Thymus (tissue), 11 donors: ENCODE data around the gene ADRA1B. TPM values are rescaled to one million over a fixed set of nuclear protein-coding genes. Genes with fewer than 3 reads are reported as not detected.

Experiments used
- DNase-seq, 9 donors: peaks; one replicate each; pipeline ENCODE4 v3.0.0-alpha.2; 2013; ENCODE audit warnings: low spot score in 9 of 9, low read depth in 6 of 9, missing footprints in 1 of 9
- H3K27ac ChIP-seq, 2 donors: one replicate each; pipeline ENCODE4 v1.5.1; 2013; ENCODE audit warnings: control low read depth in 1 of 2, low read depth in 1 of 2, low read length in 1 of 2, mild to moderate bottlenecking in 1 of 2, moderate library complexity in 1 of 2
- H3K27me3 ChIP-seq, 2 donors: one replicate each; pipeline ENCODE4 v1.5.1; 2013; ENCODE audit warnings: low read length in 1 of 2; ENCODE audit not compliant: control insufficient read depth in 2 of 2, insufficient read depth in 1 of 2
- H3K36me3 ChIP-seq, 2 donors: one replicate each; pipeline ENCODE4 v1.5.1; 2013; ENCODE audit warnings: low read length in 1 of 2, mild to moderate bottlenecking in 1 of 2, moderate library complexity in 1 of 2; ENCODE audit not compliant: control insufficient read depth in 2 of 2, insufficient read depth in 2 of 2
- H3K4me1 ChIP-seq, 2 donors: one replicate each; pipeline ENCODE4 v1.5.1; 2013; ENCODE audit warnings: low read length in 2 of 2; ENCODE audit not compliant: control insufficient read depth in 2 of 2, insufficient read depth in 2 of 2
- H3K4me3 ChIP-seq, 2 donors: one replicate each; pipeline ENCODE4 v1.5.1; 2013; ENCODE audit warnings: low read length in 2 of 2, control low read depth in 1 of 2, mild to moderate bottlenecking in 1 of 2
- H3K9me3 ChIP-seq, 2 donors: one replicate each; pipeline ENCODE4 v1.5.1; 2013; ENCODE audit warnings: low read length in 1 of 2, mild to moderate bottlenecking in 1 of 2; ENCODE audit not compliant: control insufficient read depth in 2 of 2, insufficient read depth in 1 of 2
- WGBS: extraction: QIAGEN DNeasy Blood & Tissue Kit; methylation state at CpG from one replicate; pipeline ENCODE4 v1.1.7; 2013; 5-methylcytosine and 5-hydroxymethylcytosine counted together
- polyA plus RNA-seq: library from polyadenylated mRNA; stranded (reverse); fragments of 200-250 nt; gene quantifications from one replicate; pipeline ENCODE4 v1.2.3, GENCODE V29; 2013
- total RNA-seq: library from RNA; stranded (reverse); fragments of 120-200 nt; gene quantifications from one replicate; pipeline ENCODE4 v1.2.4, GENCODE V29; 2013
- donor health status: healthy.

ADRA1B gene
- total and polyA plus RNA-seq, 2 donors, result 0.09 to 0.18 TPM

DNA sequence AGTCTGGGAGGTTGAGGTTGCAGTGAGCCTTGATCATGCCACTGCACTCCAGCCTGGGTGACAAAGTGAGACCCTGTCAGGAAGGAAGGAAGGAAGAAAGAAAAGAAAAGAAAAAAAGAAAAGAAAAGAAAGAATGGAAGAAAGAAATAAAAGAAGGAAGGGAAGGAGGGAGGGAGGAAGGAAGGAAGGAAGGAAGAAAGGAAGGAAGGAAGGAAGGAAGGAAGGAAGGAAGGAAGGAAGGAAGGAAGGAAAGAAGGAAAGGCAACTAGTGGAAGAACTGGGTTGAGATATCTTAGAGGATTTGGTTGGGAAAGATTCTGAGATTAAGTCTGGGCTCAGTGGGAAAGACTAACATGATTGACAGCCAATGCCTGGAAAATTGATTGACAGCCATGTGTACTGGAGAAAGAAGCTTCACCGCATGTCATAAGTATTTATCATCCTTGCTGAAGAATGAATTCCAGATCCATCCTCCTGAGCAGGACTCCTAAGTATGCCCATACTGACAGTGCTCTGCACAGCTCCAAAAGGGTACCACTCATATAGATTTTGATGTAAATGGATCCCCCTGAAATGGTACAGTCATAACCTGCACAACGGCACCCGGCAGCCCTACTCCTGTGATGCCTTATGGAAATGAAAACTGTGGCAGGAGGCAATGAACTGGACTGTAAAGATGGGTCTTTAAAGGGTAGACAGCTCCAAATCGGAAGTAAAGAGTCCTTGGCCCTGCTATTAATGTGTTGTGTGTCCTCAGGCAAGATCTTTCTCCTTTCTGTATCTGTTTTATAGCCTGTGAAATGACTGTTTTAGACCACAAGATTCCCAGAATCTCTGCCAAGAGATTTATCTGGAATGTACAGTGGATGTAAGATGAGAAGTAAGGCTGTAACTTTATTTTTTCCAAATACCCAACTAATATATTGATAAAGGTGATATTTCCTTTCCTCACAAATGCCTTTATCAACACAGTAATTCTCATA, 16.9 kb upstream of the ADRA1B start:
- no peaks in the 10 kb centered on the region for H3K9me3 ChIP-seq
- no peaks in the 10 kb centered on the region for H3K36me3 ChIP-seq
- H3K27ac ChIP-seq, result no peak overlapping the region
- H3K27me3 ChIP-seq, result peaks cover 0 to 2% of the 10 kb centered on the region in 2 donors
- WGBS, result 93% methylated on average over 4 of the region's 4 CpGs
- H3K4me3 ChIP-seq, result no peak overlapping the region
- DNase-seq, result no peak
- no peaks in the 10 kb centered on the region for H3K4me1 ChIP-seq

DNA sequence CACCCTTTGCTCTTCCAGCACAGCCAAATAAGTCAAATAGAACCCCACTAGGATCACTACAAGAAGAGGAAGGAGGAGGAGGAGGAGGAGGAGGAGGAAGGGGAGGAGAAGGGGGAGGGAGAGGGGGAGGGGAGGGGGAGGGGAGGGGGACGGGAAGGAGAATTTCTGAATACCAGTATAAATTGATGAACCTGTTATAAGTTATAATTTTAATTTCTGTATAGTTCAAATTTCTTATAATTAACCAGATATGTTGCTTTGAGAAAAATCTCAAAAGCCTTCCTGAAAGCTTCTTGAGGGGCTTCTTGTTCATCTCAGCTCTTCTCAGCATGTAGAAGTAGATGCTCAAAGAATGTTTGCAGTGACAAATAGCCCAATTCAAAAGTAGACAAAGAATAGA, 15.0 kb upstream of the ADRA1B start:
- H3K27ac ChIP-seq, result no peak overlapping the region
- no peaks in the 10 kb centered on the region for H3K9me3 ChIP-seq
- DNase-seq, result no peak
- H3K36me3 ChIP-seq, result no peaks in the 10 kb centered on the region
- WGBS, result 88% methylated on average over 1 of the region's 1 CpG
- H3K4me1 ChIP-seq, result no peaks in the 10 kb centered on the region
- H3K4me3 ChIP-seq, result no peak overlapping the region
- peaks cover 0 to 2% of the 10 kb centered on the region in 2 donors for H3K27me3 ChIP-seq

DNA sequence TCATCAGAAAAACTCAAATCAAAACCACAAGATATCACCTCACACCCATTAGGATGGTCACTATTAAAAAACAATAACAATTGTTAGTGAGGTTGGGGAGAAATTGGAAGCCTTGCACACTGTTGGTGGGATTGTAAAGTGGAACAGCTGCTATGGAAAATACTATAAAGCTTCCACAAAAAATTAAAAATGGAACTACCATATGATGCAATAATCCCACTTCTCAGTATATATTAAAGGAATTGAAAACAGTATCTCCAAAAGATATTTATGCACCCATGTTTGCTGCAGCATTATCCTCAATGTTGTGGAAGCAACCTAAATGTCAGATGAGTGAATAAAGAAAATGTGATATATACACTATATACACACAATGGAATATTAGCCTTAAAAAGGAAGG, 14.5 kb upstream of the ADRA1B start:
- no peak for DNase-seq
- Histone ChIP-seq H3K36me3 (no peaks in the 10 kb centered on the region), H3K4me1 (no peaks in the 10 kb centered on the region), H3K27ac (no peak overlapping the region), H3K4me3 (no peak overlapping the region), H3K27me3 (peaks cover 0 to 2% of the 10 kb centered on the region in 2 donors), H3K9me3 (no peaks in the 10 kb centered on the region)

DNA sequence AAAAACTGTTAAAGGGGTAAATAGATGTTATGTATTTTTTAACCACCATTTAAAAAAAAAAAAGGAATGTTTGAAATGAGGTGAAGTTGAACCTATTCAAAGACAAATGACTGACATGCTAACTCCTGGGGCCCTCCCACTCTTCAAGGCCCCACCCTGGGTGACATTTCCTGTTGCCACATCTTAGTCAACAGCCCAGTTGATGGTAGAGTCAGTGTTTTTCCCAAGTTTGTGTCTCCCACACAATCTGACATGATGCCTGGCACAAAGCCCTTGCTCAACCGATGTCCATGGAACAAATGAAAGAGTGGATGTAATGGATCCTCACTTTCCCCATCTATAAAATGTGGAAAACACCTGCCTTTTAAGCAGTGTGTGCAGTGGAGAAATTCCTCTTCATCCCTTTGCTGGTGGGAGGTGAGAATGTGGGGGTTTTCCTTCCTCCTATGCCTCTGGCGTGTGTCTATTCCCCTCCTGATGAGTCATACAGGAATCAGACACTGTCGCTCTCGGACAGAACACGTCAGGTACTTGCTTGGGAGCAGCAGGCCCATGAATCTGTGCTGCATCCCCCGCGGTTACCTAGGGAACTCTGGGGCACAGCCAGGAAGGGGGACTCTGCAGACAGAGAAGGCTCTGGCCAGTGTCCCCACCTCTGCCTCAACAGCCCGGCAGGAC, 13.7 kb upstream of the ADRA1B start:
- H3K4me3 ChIP-seq, result no peak overlapping the region
- H3K27ac ChIP-seq, result no peak overlapping the region
- peak in 1 of 9 donors; percentile 23 for DNase-seq
- peaks cover 0 to 2% of the 10 kb centered on the region in 2 donors for H3K27me3 ChIP-seq
- no peaks in the 10 kb centered on the region for H3K9me3 ChIP-seq
- H3K36me3 ChIP-seq, result no peaks in the 10 kb centered on the region
- H3K4me1 ChIP-seq, result no peaks in the 10 kb centered on the region
- WGBS, result 94% methylated on average over 8 of the region's 8 CpGs

DNA sequence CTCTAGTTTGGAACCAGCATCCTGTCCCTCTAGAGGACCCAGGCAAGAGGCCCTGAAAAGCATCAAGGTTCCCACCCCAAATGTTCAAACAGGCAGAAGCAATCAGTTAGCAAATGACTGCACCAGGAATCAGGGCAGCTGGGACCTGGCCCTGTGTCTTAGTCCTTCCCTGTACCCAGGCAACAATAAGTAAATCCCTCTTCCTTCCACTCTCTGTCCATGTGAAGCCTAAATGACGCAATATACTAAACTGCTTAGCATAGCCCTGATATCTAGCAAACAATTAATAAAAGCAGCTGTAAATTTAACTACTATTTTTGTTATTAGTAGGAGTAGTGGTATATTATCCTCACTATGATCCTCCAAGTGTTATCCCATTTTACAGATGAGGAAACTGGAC, 13.2 kb upstream of the ADRA1B start:
- H3K27me3 ChIP-seq, result peaks cover 0 to 2% of the 10 kb centered on the region in 2 donors
- no peak overlapping the region for H3K27ac ChIP-seq
- no peaks in the 10 kb centered on the region for H3K36me3 ChIP-seq
- no peak overlapping the region for H3K4me3 ChIP-seq
- DNase-seq, result no peak
- H3K4me1 ChIP-seq, result no peaks in the 10 kb centered on the region
- 100% methylated on average over 1 of the region's 1 CpG for WGBS
- H3K9me3 ChIP-seq, result no peaks in the 10 kb centered on the region

DNA sequence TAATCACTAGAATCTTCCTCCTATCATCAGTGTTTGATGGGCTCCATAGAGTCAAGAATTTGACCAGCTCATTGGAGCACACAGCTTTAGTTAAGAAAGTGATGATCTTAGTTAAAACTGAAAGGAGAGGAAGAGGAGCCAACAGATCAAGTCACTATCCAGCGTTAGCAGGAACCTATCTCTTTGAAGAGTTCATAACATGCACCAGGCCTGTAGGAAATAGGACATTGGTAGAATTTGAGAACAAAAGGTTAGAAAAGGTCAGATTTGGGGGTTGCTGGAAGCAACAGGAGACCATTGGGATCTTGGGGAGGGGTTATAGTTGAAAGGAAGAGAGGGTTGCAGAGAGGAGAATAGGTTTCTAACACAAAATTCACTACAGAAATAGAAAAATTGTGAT, 11.4 kb upstream of the ADRA1B start:
- no peak for DNase-seq
- no peaks in the 10 kb centered on the region for H3K4me1 ChIP-seq
- no peaks in the 10 kb centered on the region for H3K36me3 ChIP-seq
- WGBS, result 94% methylated on average over 1 of the region's 1 CpG
- no peak overlapping the region for H3K27ac ChIP-seq
- H3K9me3 ChIP-seq, result no peaks in the 10 kb centered on the region
- H3K4me3 ChIP-seq, result no peak overlapping the region
- H3K27me3 ChIP-seq, result peaks cover 0 to 2% of the 10 kb centered on the region in 2 donors

DNA sequence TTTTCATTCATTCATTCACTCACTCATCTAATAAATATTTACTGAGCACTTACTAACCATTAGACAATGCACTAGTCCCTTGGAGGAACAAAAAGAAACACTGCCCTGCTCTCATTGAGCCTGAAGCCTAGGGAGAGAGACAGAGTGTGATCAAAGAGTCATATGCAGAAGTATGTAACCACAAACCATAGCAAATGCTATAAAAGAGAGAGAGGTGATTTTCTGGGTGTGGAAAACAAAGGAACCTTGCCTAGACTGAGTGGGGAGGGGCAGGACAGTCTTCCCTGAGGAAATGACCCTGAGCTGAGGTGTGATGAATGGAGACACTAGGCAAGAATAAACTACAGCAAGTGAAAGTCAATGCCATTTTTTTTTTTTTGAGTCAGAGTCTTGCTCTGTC, 10.8 kb upstream of the ADRA1B start:
- peak in 2 of 9 donors; percentile 8 to 29 for DNase-seq
- Histone ChIP-seq H3K36me3 (no peaks in the 10 kb centered on the region), H3K9me3 (no peaks in the 10 kb centered on the region), H3K4me1 (no peaks in the 10 kb centered on the region), H3K4me3 (no peak overlapping the region), H3K27ac (no peak overlapping the region), H3K27me3 (peaks cover 0 to 2% of the 10 kb centered on the region in 2 donors)

DNA sequence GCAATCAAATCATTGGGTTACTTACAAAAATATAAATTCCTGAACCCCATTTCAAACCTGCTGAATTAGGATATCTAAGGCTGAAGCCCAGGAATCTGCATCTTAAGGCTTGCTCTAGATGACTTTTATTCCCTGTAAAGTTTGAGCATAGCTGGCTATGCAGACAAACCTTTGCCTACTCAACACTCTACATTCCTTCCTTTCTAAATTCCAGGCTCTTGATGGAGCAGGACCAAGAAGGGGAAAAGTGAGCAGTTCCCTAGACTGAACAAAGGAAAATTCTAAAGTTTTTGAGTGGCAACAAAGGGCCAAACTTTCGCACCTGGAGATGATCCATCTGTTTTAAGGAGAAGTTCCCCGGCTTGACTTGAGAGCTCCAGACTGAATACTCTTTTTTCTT, 9.8 kb upstream of the ADRA1B start:
- WGBS, result 93% methylated on average over 2 of the region's 2 CpGs

DNA sequence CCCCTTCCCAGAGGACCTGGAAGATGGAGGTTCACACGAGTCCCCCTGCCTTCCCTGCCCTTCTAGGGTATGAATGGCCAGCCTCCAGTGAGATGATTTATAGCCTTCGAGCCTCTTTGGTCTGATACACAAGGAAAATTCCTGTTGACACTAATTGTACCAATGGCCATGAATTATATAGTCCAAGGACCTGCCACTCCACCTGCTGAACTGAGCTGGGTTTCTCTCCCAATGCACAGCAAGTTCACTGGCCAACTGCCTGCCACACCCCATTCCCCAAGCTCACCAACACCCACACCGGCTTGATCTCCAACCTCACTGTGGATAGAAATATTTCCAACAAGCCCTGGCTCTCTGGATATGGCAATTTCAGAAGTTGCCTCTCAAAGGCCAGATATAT, 9.3 kb upstream of the ADRA1B start:
- Histone ChIP-seq H3K27ac (no peak overlapping the region), H3K4me3 (no peak overlapping the region), H3K27me3 (peaks cover 0 to 2% of the 10 kb centered on the region in 2 donors), H3K36me3 (no peaks in the 10 kb centered on the region), H3K4me1 (no peaks in the 10 kb centered on the region), H3K9me3 (no peaks in the 10 kb centered on the region)
- 81% methylated on average over 3 of the region's 3 CpGs for WGBS
- no peak for DNase-seq

More for the DNA sequence above, 9.8 kb upstream of the ADRA1B start:
- peaks cover 0 to 2% of the 10 kb centered on the region in 2 donors for H3K27me3 ChIP-seq
- H3K9me3 ChIP-seq, result no peaks in the 10 kb centered on the region
- no peaks in the 10 kb centered on the region for H3K36me3 ChIP-seq
- no peaks in the 10 kb centered on the region for H3K4me1 ChIP-seq
- H3K4me3 ChIP-seq, result no peak overlapping the region
- H3K27ac ChIP-seq, result no peak overlapping the region
- DNase-seq, result no peak
